Vagina (tissue), 2 donors: ENCODE measurements around the gene CDC14A.
A peak's percentile ranks its signal among the peaks of the same experiment; 100 is the strongest.

Experiments used
- POLR2A ChIP-seq, 2 donors: fragments of 450-650 bp; IDR thresholded peaks; one replicate each; pipeline ENCODE4 v1.6.1; 2017; ENCODE audit warnings: antibody characterized with exemption in 2 of 2, mild to moderate bottlenecking in 2 of 2, moderate library complexity in 2 of 2
- TF ChIP-seq, protein P1 (sequence below), 3 experiments: fragments of 450-650 bp in 2 of 3; fragments of 200-600 bp in 1 of 3; sonication (generic) in 1 of 3; IDR thresholded peaks; one replicate each; pipeline ENCODE4 v1.5.1; 2017 to 2019; ENCODE audit warnings: antibody characterized with exemption in 3 of 3, mild to moderate bottlenecking in 2 of 3, moderate library complexity in 2 of 3

DNA sequence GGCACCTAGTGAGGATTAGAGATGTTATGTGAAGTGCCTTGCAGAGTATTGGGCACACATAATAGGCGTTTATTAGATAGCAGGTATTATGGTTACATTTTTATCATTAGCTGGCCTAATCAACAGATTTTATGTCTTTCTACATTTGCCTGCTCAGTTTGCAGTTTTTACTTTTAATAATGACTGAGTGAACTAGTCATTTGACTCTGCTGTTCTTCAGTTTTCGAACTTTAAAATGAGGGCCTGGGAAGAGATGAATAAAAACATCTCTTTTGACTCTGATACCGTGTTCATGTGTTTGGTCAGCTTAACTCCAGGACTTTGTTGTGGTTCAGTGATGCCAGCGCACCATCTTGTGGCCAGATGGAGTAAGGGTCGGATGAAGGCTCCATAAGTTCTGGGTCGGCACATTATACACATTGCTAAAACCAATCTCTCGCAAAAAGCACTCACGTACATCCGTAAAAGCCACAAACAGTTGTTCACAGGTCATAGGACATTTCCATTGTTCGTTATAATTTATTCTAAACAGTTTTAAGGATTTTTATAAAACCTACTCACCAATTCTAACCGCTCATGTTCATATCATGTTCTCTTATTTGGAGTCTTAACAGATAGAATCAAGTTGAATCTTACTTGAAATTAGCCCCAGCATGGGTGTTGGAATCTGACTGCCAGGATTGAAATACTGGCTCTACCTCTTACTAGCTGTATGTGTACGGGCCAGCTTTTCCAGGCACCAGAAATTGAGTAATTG lies 107.2 kb downstream of the CDC14A start:
- TF ChIP-seq, protein P1, sequence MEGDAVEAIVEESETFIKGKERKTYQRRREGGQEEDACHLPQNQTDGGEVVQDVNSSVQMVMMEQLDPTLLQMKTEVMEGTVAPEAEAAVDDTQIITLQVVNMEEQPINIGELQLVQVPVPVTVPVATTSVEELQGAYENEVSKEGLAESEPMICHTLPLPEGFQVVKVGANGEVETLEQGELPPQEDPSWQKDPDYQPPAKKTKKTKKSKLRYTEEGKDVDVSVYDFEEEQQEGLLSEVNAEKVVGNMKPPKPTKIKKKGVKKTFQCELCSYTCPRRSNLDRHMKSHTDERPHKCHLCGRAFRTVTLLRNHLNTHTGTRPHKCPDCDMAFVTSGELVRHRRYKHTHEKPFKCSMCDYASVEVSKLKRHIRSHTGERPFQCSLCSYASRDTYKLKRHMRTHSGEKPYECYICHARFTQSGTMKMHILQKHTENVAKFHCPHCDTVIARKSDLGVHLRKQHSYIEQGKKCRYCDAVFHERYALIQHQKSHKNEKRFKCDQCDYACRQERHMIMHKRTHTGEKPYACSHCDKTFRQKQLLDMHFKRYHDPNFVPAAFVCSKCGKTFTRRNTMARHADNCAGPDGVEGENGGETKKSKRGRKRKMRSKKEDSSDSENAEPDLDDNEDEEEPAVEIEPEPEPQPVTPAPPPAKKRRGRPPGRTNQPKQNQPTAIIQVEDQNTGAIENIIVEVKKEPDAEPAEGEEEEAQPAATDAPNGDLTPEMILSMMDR (IDR thresholded peaks at IDR 0.05) = peak; percentile 64 to 83 (median 82)
- TF ChIP-seq POLR2A (IDR thresholded peaks at IDR 0.05) = no peak
